HUDEP-2 (cell line): ENCODE measurements around the gene FBRSL1.

Experiments
- DNase-seq, 76 experiments: peaks; one replicate each; lab custom pipeline; 2025; ENCODE audit not compliant: unreplicated experiment in 76 of 76; lab: John Stamatoyannopoulos, UW

FBRSL1 gene

DNA sequence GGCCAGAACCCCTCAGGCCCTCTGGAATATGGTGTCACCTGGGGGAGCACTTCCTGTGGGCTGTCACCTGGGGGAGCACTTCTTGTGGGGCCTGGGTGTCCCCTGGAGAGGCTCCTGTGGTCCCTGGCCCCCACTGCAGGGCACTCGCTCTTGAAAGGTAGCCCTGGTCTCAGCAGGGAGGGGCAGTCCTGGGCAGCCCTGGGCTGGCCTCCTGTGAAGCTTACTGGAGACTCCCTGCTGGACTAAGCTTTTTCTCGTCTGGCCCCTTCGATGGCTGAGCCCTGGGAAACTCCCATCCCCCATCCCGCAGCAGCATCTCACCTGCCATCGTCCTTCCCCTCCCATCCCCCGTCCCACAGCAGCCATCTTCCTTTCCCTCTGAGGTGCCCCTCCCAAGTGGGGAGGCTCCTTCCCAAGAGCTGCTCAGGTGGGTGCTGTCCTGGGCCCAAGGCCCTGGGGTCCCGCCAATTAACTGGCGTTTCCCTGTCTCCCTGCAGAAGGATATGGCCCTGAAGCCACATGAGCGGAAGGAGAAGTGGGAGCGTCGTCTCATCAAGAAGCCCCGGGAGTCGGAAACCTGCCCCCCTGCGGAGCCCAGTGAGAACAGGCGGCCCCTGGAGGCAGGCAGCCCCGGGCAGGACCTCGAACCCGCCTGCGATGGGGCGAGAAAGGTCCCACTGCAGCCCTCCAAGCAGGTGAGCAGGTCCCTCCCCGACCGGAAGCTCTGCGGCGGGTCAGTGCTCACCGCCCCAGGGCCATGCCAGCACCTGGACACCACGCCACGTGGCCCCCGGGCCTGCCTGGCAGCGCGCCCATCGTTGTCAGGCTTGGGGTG is 17.9 kb downstream of the FBRSL1 start:
- DNase-seq = no peak

DNA sequence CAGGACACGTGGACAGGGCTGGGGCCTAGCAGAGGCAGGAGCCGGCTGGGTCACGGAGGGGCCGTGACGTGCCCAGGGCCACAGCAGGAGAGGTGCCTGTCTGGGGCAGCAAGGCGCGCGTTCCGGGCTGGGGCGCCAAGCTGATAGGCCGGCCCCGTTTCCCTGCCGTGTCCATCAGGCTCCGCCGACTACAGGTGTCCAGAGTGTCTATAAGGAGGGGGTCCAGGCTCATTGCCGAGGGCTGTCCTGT is 18.5 kb downstream of the FBRSL1 start:
- no peak for DNase-seq

DNA sequence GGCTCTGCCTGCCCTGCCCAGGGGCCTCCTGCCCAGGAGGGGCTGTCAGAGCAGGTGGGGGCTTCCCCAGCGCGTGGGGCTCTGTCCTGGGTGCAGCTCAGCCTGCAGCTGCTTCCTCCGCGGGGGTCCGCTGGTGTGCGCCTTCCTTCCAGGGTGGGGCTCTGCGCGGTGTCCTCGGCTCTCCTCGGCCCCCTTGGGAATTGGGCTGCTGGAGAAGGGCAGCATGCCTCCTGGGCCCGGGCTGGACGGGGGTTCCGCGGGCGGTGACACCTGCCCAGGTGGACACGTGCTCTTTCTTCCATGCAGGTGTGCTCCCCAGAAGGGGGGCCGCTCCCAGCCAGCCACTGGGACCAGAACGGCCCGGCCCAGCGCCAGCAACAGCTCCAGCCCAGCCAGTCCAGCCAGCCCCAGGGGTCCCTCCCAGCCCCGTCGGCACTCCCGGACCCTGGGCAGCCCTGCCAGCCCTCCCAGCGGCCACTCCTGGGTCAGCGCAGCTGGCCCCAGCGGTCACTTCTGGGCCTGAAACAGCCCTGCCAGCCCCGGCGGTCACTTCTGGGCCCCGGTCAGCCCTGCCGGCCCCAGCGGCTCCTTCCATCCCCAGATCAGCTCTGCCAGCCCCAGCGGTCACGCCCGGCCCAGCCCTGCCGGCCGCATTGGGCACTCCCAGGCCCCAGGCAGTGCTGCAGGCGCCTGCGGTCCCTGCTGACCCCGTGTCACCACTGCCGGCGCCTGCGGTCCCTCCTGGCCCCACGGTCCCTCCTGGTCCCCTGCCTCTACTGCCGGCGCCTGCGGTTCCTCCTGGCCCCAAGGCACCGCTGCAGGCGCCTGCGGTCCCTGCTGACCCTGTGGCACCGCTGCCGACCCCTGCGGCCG is 19.1 kb downstream of the FBRSL1 start:
- no peak for DNase-seq

DNA sequence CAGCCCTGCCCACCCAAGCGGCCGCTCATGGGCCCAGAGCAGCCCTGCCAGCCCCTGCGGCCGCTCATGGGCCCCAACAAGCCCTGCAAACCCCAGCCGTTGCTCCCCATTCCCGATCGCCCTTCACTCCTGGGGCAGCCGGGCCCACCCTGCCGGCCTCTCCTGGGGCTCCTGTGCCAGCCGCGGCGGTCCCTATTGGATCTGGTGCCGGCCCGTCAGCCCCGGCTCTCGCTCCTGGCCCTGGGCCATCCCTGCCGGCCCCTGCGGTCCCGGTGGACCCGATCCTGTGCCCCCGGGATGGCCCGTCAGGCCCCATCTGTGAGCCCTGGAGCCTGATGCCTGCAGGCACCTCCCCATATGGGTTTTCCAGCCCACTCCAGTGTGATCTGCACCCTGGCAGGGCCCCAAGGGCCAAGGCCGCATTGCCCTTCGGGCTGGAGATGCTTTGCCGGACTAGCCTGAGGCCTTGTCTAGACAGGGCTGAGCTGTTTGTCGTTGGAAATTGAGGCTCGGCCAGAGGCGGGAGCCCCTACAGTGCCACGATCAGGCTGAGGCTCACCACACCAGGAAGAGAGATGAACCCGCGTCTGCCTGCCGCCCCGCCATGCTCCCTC is 20.3 kb downstream of the FBRSL1 start:
- no peak for DNase-seq

DNA sequence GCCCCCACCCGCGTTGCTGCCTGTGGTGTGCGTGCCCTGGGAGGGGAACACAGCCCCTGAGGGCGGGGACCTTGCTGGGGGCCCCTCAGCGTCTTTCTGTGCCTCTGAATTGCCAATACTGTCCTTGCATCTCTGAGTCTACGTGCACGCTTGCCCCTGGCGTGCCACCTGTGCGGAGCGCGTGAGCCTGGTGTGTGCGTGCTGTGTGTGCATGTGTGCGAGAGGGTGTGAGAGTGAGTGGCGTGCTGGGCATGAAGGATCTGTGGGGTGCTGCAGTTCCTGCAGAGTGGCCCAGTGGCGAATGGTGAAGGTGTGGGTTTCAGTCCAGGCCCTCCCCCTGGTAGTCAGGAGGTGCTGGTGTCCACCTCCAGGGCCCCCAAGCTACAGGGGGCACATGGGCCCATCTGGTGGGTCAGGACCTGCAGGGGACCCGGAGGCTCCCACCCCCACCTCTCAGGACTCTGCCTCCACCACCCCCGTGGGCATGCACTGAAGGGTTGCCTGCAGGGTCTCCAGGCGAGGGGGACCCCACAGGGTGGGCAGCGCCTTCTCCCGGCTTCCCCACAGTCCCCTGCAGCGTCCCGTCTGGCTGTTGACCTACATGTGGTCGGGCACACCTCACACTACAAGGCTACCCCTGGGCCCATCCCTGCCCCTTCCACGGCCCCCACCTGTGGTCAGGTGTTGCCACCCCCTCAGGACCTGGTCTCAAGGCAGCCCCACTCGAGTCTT is 21.0 kb downstream of the FBRSL1 start:
- no peak for DNase-seq

DNA sequence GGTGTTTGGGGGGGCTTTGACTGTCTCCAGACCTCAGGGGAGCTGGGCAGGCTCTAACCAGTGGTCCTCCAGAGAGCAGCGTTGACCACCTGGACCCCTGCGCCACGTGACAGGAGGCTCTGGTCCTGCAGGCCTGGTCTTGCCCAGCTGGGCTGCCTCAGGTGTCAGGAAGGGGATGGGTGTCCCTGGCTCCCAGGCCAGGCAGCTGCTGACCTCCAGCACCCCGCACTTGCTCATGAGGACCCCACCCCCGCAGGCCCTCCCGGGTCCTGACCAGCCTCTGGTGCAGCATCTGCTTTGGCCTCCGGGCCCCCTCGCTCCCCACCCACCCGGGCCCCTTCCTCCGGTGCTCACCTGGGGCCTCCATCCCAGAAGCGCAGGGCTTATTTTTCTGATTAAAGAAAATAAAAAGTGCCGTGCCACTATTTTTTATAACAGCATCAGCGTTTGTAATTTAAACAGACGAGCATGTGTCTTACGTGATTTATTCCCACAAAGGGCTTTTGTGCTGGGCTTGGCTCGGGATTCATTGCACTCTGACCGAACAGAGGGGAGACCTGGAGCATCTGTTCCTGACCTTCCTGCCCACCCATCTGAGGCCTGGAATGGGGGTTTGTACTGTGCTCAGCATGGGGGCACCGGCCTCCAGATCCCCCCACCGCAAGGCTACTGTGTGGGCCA is 21.7 kb downstream of the FBRSL1 start:
- no peak for DNase-seq

DNA sequence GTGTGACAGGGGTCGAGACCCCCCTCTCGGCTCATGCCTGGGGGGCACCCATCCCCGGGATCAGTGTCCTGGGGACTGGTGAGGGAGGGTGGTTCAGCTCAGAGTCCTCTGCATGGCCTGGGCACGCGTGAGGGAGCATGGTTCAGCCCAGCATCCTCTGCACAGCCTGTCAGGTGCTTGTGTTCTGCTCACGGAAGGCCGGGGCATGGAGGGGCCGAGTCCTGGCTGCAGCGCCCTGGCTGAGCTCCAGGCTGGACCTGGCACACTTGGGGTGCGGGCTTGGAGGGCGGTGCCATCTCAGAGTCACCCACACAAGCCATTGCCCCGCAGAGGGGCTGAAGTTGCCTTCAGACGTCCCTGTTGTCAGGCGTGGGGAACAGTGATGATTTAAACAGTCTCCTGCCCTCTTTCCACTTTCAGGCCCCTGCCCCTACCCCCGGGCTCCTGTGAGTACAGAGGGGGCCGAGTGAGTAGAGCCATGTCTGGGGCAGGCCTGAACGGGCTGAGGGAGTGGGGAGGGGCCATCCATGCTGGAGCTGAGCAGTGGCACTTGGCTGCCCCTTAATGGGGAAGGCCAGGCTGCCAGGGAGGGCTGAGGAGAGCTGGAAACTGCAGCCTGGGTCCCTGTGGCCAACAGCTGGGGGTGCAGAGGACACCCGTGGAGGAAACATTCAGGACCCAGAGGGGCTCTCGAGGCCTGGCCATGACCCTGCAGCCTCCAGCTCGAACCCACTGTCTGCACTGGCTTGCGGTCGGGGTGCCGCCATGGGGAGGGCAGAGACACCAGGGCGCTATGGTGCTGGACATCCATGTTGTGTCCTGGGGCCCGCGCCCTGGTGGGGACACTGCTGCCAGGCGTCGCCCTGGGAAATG is 22.5 kb downstream of the FBRSL1 start:
- DNase-seq = no peak

DNA sequence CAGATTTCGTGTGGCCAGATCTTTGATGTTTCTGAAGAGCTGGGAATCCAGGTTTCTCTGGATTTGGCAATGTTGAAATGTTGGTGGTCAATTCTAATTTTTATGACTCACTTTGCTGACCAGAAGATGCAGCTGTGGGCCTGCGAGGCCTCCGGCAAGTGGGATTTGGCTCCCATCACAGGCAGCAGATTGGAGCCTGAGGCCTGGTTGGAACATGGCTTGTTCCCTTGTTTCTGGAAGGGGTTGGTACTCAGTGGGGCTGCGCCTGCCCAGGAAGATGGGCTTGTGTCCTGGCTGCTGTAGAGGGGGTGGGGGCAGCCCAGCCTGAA is 23.1 kb downstream of the FBRSL1 start:
- DNase-seq = no peak

DNA sequence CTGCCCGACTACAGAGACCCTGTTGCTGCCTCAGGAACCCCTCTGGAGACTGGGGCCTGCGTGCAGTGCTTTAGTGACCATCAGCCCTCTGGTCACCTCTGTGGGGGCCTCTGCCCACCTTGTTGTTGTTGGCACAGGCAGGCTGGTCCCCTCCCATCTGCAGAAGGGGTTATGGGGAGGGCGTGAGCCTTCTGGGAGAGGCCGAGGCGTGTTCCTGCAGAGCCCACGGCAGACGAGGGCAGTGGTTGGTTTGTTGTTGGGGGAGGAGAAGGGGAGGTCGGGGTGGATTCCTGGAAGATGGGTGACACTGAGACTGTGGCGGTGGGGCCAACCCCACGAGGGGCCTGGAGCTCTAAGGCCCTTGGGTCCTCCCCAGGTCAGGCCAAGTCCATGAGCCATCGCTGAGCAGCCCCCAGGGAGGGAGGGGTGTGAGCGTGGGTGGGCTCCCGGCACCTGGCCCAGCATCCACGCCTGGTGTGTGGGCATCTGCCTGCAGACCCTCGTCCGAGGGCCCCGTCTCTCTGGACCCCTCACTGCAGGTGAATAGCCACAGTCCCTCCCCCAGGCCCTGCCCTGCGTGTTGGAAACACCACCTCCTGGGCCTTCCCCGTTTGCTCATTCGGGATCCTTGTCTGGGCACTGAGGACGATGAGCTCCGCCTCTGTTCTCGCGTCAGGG is 23.6 kb downstream of the FBRSL1 start:
- no peak for DNase-seq

DNA sequence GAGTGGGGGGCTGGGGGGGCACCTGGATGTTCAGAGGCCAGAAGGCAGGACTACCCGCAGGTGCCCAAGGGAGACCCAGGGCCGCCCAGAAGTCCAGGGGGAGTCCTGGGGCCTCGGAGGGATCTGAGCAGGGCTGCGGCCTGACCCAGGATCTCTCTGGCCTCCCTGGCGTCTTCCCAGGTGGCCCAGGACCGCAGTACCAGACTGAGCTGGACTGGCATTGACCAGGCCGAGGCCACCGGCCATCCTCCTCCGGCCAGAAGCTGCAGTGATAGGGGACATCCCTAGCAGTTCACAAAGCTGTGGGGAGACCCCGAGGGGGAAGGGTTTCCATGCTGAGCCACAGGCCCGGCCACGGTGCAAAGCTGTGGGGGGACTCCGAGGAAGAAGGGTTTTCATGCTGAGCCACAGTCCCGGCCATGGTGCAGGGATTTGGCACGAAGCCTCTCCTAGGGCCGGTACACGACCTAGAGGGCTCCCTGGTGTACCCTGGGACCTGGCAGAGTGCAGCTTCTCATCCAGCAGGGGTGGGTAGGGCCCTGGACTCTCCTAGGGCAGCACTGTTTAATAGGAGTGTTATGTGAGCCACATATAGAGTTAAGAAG is 24.4 kb downstream of the FBRSL1 start:
- no peak for DNase-seq

DNA sequence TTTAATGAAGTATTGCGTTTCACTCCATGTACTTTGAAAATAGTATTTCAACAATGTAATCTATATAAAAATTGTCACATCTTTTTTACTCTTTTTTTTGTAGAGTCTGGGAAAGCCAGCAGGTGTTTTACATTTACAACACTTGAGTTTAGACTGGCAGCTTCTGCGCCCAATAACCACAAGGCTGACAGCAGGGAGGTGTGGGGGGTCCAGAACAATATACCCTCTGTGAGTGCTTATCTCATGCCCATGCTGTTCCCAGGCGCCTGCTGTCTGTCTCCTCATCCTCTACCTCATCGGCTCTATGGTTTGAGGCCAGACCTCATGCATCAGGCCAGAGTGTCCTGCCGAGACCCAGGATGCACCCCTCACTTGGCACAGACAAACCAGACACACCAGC is 24.9 kb downstream of the FBRSL1 start:
- DNase-seq = peak in 9 of 76 experiments; percentile 2 to 34 (median 19)

DNA sequence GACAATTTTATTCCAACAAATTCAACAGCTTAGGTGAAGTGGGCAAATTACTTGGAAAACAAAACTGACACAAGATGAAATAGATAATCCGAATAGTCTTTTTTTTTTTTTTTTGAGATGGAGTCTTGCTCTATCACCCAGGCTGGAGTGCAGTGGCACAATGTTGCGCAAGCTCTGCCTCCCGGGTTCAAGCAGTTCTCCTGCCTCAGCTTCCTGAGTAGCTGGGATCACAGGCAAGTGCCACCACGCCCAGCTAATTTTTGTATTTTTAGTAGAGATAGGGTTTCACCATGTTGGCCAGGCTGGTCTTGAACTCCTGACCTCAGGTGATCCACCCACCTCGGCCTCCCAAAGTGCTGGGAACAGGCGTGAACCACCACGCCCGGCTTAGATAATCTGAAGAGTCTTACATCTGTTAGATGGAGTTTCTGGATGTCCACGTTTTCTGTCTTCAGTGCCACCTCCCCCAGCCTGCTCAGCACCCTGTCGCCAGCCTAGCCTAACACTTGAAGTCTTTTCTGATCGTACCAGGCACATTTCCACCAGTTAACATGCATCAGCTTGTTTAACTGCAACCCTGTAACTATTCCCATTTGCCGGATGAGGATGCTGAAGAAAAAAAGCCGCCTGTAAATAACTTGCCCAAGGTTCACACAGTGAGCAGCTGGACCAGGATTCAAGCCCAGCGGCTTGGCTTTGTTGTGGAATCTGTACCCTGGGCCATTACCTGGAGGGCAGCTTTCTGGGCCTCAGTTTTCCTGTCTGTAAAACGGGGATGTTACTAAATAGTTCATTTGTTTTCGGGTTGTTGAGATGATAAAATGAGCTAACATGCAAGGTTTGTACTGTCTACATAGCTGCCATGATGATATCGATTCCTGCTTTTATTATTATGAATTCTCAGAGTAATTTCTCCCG is 26.4 kb downstream of the FBRSL1 start:
- DNase-seq = peak in 49 of 76 experiments; percentile 9 to 68 (median 31)

DNA sequence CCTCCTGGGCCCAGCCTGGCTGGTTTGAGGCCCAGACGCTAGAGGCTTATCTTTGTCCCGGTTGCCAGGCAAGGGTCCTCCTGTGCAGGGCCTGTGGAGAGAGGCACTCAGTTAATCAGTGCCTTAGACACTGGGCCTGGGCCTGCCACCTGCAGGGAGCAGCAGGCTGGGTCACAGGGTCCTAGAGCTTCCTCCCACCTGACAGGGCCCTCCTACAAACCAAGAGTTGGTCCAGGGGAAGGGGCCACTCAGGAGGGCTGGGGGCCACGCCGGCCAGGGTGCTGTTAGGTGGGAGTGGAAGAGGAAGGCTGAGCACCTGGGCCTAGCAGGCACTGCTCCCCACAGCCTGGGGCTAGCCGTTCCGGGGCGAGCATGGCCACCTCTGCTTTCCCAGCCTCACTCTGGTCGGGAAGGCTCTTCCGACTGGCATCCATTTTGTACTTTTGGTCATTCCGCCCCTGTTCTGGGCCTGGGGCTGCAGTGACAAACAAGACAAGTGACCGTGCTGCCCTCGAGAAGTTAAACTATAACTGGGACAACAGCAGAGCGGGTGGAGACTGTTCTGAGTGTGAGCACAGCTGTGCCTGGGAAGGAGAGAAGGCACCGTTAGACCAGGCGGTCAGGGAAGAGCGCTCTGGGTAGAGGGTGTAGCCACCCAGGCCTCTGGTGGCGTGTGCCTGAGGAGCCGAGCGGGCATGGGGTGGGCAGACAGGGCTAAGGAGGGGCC is 27.2 kb downstream of the FBRSL1 start:
- DNase-seq = no peak

DNA sequence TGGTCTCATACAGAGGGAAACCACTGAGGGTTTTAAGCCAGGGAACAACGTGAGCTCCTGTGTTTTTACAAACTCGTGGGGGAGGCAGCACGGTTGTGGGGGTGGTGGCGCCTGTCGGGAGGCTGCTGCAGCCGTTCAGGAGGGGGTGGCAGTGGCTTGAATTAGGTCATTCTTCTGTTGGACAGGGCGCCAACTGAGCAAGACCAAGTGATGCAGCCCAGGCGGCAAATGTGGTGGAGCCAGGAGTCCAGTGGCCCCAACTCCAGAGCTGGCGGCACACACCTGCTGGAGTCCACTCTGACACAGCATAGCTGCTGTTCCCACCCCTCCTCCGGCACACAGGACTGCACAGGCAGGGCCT is 27.8 kb downstream of the FBRSL1 start:
- DNase-seq = no peak

DNA sequence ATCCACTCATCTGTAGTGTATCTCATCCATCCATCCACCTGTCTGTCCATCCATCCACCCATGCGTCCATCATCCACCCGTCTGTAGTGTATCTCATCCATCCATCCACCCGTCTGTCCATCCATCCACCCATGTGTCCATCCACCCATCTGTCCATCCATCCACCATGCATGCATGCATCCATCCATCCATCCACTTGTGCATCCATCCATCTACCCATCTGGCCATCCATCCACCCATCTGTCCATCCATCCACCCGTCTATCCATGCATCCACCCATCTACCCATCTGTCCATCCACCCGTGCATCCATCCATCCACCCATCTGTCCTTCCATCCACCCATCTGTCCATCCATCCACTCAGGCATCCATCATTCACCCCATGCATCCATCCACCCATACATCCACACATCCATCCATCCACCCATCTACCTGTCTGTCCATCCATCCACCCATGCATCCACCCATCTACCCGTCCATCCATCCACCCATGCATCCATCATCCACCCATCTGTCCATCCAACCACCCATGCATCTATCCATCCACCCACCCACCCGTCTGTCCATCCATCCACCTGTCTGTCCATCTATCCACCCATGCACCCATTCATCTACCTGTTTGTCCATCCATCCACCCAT is 28.5 kb downstream of the FBRSL1 start:
- no peak for DNase-seq

DNA sequence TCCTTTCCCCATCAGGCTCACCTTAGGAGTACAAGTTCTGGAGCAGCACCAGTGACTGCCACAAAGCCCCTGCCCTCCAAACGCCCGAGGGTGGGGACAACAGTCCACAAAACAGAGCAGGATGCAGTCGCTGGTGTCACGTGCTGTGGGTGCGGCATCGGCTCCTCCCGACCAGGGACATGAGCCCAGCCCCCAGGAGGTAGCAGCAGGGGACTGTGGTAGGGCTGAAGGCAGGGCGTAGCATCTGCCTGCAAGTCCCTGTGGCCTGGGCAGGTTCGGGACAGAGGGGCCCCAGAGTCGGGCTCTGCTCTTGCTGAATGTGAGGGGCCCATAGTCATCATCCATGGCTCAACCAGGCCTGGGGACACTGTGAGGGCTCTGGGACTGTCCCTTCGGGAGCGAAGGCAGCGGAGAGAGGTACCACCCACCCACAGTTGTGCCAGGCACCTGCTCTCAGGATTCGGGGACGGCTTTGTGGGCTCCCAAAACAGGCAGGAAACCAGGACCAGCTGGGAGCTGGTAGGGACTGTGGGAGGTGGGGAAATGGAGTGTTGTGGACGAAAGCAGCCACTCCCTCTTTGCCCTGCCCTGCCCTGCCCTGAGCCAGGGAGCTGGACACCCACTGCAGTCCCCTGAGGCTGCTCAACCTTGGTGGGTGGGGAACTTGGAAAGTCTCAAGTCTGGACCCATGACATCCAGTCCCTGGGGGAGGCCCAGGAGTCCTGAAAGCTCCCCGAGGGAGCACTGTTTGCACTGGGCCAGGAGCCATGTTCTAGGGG is 30.7 kb downstream of the FBRSL1 start:
- peak in 24 of 76 experiments; percentile 8 to 41 (median 27) for DNase-seq
